ENCODE measurements around the gene CSK.

DNA sequence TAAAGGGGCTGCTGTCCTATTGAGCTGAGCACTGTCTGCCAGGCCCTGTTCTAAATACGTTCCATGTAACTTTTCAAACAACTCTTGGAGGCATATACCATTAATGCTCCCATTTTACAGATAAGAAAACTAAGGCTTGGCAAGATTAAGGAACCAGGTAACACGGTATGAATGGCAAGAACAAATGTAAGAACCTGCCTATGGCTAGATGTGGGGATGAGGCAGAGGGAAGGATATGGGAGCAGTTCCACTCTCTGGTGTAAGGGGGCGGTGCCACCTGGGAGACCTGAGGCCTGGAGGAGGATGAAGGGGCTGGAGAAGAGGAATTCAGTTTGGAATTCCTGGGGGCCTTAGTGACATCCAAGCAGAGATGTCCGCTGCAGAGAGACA lies 27.0 kb downstream of the CSK start:
- TF ChIP-seq TAF1 (IDR thresholded peaks at IDR 0.05; ENCODE audit: borderline replicate concordance, low read depth, low read length), result no peak
- TF ChIP-seq, protein P1, sequence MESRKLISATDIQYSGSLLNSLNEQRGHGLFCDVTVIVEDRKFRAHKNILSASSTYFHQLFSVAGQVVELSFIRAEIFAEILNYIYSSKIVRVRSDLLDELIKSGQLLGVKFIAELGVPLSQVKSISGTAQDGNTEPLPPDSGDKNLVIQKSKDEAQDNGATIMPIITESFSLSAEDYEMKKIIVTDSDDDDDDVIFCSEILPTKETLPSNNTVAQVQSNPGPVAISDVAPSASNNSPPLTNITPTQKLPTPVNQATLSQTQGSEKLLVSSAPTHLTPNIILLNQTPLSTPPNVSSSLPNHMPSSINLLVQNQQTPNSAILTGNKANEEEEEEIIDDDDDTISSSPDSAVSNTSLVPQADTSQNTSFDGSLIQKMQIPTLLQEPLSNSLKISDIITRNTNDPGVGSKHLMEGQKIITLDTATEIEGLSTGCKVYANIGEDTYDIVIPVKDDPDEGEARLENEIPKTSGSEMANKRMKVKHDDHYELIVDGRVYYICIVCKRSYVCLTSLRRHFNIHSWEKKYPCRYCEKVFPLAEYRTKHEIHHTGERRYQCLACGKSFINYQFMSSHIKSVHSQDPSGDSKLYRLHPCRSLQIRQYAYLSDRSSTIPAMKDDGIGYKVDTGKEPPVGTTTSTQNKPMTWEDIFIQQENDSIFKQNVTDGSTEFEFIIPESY (IDR thresholded peaks at IDR 0.05; ENCODE audit: borderline replicate concordance, low read depth), result no peak
- TF ChIP-seq, protein P2, sequence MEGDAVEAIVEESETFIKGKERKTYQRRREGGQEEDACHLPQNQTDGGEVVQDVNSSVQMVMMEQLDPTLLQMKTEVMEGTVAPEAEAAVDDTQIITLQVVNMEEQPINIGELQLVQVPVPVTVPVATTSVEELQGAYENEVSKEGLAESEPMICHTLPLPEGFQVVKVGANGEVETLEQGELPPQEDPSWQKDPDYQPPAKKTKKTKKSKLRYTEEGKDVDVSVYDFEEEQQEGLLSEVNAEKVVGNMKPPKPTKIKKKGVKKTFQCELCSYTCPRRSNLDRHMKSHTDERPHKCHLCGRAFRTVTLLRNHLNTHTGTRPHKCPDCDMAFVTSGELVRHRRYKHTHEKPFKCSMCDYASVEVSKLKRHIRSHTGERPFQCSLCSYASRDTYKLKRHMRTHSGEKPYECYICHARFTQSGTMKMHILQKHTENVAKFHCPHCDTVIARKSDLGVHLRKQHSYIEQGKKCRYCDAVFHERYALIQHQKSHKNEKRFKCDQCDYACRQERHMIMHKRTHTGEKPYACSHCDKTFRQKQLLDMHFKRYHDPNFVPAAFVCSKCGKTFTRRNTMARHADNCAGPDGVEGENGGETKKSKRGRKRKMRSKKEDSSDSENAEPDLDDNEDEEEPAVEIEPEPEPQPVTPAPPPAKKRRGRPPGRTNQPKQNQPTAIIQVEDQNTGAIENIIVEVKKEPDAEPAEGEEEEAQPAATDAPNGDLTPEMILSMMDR (IDR thresholded peaks at IDR 0.05), result no peak
- TF ChIP-seq GABPA (IDR thresholded peaks at IDR 0.05; ENCODE audit: low read depth), result no peak
- TF ChIP-seq SMC3 (IDR thresholded peaks at IDR 0.05; ENCODE audit: low read depth, low read length), result no peak
- no peak for TF ChIP-seq POLR2AphosphoS5 (IDR thresholded peaks at IDR 0.05; ENCODE audit: low read depth, low read length)
